ENCODE data around the gene MACROH2A1. TPM values are rescaled to one million over a fixed set of nuclear protein-coding genes. Genes with fewer than 3 reads are reported as not detected.

MACROH2A1 gene
- polyA plus RNA-seq, 1 donor = 99.7 TPM

GRCh38 chr5:135329913-135330797, 68.9 kb downstream of the MACROH2A1 start:
- no peak for DNase-seq

GRCh38 chr5:135329066-135329912, 69.7 kb downstream of the MACROH2A1 start:
- no peak for DNase-seq

GRCh38 chr5:135328128-135328687, 70.8 kb downstream of the MACROH2A1 start:
- no peak for DNase-seq

DNA sequence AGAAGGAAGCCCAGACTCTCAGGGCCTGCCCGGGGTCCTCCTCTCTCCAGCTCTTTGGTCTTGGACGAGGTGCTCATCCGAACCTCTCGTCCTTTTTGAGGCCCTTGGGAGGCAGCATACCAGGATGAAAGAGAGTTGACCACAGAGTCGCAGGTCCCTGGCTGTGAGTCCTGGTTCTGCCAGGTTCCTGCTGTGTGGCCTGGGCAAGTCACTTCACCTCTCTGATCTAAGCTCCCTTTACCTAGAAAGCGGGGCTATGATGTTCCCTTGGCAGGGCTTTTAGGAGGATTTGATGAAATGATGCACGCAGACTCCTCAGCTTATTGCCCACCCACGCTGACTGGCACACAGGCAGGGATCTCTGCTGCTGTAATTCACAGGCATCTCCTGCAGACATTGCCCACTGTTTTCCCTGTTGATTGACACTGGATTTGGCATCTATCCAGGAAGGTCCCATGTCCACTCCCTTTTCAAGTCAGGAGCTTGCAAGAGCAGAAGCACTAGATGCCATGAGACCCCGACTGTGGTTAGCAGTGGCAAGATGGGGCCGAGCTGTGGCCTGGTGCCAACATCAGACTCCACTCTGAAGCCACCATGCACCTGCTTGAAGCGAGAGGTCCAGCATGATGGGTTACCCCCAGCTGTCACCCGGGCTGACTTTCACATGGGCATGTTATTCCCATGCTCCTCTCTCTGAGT, 71.5 kb downstream of the MACROH2A1 start:
- no peak for DNase-seq

DNA sequence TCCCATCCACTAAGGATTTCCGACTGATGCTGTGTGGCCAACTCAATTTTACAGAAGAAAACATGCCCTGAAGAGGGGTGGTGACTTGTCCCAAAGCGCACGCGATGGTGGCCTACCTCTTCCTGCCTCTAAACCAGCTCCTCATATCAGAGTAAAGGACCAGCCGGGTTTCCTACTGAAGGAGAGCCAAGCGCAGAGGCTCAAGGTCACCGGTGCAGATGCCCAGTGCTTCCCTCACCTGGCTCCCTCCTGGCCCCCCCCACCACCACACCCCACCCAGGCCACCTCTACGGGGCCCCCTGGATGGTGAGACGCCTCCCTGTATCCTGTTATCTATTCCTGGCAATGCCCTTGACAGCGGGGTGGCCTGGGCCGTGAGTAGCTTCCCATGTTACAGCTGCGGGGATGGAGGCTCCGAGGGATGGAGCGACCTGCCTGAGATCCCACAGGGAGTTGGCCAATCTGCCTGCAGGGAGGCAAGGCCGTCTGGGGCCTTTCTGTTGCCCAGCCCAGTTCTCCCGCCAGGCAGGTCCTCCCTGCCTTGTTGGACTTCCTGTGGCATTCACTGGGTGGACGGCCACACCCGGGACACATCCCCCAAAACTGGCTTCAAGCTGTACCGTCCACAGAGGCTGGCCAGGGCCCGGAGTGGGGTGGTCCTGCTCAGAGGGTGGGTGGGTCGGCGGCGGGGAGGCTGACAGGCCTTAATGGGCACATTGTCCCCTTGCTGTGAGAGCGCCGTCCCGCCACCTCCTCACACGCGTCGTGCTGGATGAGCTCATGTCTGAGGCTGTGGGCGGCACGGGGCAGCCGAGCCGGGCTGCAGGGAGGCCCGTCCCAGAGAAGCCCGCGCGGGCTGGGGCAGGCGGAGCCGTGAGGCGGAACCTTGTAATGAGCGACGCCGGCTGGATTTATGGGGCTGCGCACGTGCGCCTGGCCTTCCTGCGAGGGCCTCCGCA, 72.5 kb downstream of the MACROH2A1 start:
- no peak for DNase-seq

DNA sequence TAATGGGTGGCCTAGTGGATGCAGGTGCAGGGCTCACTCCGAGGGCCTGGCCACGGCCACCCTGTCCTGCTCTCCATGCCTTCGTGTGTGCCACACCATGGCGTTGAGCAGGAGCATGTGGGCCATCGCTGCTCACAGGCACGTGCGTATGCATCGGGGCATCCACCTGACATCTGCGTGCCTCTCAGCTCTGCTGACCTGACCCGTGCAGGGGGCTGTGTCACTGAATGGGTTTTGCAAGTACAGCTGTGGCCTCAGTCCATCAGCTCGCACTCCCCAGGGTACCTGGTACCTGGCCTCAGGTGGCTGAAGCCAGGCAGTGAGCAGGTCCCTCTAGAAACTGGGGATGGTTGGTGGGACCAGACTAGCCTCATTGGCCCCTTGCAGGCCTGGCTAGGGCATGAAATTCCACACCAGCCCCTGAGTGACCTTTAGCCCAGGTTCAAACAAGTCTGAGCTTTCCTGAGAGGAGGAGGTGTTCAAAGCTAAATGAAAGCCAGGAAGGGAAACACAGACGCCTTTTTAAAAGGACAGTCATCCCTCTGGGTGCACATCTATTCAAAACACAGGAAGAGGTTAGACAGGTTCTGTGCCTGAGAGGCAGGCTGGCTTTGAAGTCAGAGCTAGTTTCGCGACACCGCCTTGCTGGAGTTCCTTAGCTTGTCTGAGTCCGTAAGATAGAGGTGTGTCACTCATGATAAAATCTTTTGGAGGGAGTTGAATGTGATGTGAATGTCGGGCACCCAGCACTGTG, 74.0 kb downstream of the MACROH2A1 start:
- no peak for DNase-seq

DNA sequence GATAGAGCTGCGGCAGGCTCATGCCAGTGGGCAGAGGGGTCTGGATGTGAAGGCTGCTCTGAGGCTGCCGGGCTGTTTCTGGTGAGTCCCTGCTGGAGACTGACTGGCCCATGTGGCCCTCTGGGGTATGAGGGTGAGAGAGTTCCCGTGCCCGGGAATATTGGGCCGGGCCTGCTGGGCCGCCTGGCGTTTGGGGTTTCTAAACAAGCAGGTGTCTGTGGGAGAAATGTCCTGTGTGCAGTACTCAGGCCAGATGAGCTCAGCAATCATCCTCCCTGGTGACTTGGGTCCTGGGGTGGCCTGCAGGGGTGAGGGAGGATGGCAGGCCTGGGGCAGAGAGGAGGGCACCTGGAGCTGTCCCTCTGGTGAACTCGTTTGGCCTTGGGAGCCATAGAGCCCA, 74.9 kb downstream of the MACROH2A1 start:
- no peak for DNase-seq

GRCh38 chr5:135323701-135324132, 75.3 kb downstream of the MACROH2A1 start:
- no peak for DNase-seq

GRCh38 chr5:135323227-135323626, 75.8 kb downstream of the MACROH2A1 start:
- no peak for DNase-seq

- no peak for DNase-seq
Measured at GRCh38 chr5:135322744-135323143, 76.3 kb downstream of the MACROH2A1 start.

- no peak for DNase-seq
Measured at GRCh38 chr5:135322271-135322670, 76.8 kb downstream of the MACROH2A1 start.

GRCh38 chr5:135320718-135321484, 78.1 kb downstream of the MACROH2A1 start:
- DNase-seq = no peak

DNA sequence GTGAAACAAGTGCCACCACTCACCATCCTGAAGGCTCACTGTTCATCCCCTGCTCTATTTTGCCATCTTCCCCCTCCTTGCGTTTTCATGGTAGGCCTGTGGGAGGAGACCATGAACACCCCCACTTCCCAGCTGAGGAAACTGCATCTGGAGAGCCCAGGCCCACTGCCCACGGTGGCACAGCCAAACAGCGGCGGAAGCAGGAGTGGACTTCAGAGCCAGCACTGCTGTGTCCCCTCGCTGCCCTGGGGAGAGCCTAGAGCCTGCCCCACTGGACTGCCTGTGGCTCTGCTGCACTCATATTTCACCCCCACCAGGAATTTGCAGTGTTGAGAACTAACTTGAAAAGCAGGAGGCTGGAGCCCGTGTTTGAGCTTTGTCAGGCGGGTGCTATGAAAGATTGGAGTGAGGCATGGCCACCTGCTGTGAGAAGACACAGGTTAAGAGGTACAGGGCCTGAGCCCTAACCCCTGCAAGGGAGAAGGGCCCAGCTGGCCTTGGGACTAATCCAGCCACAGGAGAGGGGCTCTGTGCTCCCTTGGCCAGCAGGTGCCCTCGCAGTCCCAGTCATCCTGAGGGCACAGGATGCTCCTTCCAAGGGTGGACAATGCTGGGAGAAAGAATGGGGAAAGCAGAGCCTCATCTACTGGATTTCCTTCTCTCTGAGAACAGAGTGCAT, 79.0 kb downstream of the MACROH2A1 start:
- no peak for DNase-seq

GRCh38 chr5:135319458-135319857, 79.6 kb downstream of the MACROH2A1 start:
- no peak for DNase-seq

GRCh38 chr5:135318924-135319323, 80.1 kb downstream of the MACROH2A1 start:
- DNase-seq = no peak

GRCh38 chr5:135318037-135318436, 81.0 kb downstream of the MACROH2A1 start:
- no peak for DNase-seq

DNA sequence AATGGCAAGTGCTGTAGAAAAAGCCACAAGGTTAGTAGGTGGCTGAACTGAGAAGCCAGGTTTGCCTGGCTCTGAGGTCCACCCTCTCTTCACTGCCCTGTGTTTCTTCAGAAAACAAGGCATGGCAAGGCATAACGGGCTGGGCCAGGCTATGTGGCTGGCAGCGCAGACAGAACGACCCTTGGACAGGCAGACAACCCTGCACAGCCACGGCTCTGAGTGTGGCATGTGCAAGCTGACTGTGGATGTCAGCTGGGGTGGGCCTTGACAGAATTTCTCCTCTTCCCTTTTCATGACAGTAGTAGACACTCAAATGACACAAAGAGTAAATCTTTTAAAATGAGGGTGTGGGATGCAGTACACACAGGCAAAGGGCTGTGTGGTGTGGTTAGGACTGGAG, 81.7 kb downstream of the MACROH2A1 start:
- DNase-seq = no peak

GRCh38 chr5:135315386-135315785, 83.6 kb downstream of the MACROH2A1 start:
- DNase-seq = no peak

DNA sequence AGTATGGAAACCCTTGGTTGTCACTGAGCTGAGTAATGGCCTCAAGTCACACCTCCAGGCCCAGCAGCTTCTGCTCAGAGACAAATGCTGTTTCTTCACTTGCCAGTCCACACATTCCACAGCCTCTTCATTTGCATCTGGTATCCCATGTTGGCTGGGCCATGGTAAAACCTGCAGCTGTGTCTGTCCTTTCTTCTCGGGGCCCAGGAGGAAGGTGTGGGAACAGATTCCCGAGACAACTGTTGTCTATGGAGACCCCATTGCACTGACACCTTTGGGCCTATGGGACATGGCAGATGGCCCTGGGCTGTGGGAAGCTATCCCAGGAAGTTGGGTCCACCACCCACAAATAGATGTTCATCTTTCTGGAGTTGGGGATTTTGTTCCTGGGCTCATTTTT, 85.1 kb downstream of the MACROH2A1 start:
- DNase-seq = no peak
